ENCODE results near the gene CEBPZ. TPM values are rescaled to one million over a fixed set of nuclear protein-coding genes. Genes with fewer than 3 reads are reported as not detected.

Gene CEBPZ
- total RNA-seq, 1 experiment from 2014 or later = 47.8 TPM

- TF ChIP-seq REST (IDR thresholded peaks at IDR 0.05; ENCODE audit: low read depth) (no peak), SP1 (IDR thresholded peaks at IDR 0.05; ENCODE audit: low read depth) (no peak)
These were observed 78.2 kb downstream of the CEBPZ start (continued) for GRCh38 chr2:37153224-37153623.

Other genes with a start within 250 kb of the CEBPZ start
- 10.6 TPM for gene HEATR5B, start 147.2 kb downstream of the CEBPZ start, total RNA-seq (2021; ENCODE audit: unreplicated experiment)
- 5.5 TPM for gene GPATCH11, start 147.1 kb downstream of the CEBPZ start, total RNA-seq (2021; ENCODE audit: unreplicated experiment)
- gene EIF2AK2, start 74.6 kb downstream of the CEBPZ start, total RNA-seq (2021; ENCODE audit: unreplicated experiment) = 40.7 TPM
- gene SULT6B1, start 42.9 kb downstream of the CEBPZ start, total RNA-seq (2021; ENCODE audit: unreplicated experiment) = not detected
- gene CEBPZOS, start 35.1 kb downstream of the CEBPZ start, total RNA-seq (2021; ENCODE audit: unreplicated experiment) = 46.8 TPM
- 21.6 TPM for gene NDUFAF7, start 62 bp upstream of the CEBPZ start, total RNA-seq (2021; ENCODE audit: unreplicated experiment)
- 13.9 TPM for gene PRKD3, start 93.2 kb upstream of the CEBPZ start, total RNA-seq (2021; ENCODE audit: unreplicated experiment)
- gene QPCT, start 113.0 kb upstream of the CEBPZ start, total RNA-seq (2021; ENCODE audit: unreplicated experiment) = not detected